Fibroblast of lung (primary cell): ENCODE results near the gene SLAMF1. TPM values are rescaled to one million over a fixed set of nuclear protein-coding genes. Genes with fewer than 3 reads are reported as not detected.
"Not testable (repeated sequence)": the region's sequence is repeated elsewhere in the genome, so short reads cannot be mapped to it uniquely, and the experiment has no call there.

Source experiments
- DNase-seq, 2 donors: peaks; one replicate each; pipeline versions ENCODE4 v3.0.0 to v3.0.0-alpha.2; 2010; ENCODE audit warnings: low read depth in 2 of 2
- H2AFZ ChIP-seq: 2 replicates; pipeline ENCODE4 v1.5.1; 2012; ENCODE audit warnings: low read length, control low read depth, inconsistent platforms
- H3K27ac ChIP-seq: 2 replicates; pipeline ENCODE4 v1.5.1; 2011; ENCODE audit warnings: low read length, control low read depth; ENCODE audit not compliant: insufficient read depth
- H3K27me3 ChIP-seq: 2 replicates; pipeline ENCODE4 v1.5.1; 2011; ENCODE audit warnings: mild to moderate bottlenecking, low read length; ENCODE audit not compliant: control insufficient read depth, insufficient read depth
- H3K36me3 ChIP-seq: 2 replicates; pipeline ENCODE4 v1.5.1; 2011; ENCODE audit warnings: low read length; ENCODE audit not compliant: control insufficient read depth, insufficient read depth
- H3K4me1 ChIP-seq: 2 replicates; pipeline ENCODE4 v1.5.1; 2011; ENCODE audit warnings: low read length; ENCODE audit not compliant: control insufficient read depth, insufficient read depth; ENCODE audit errors: extremely low read depth
- H3K4me2 ChIP-seq: 2 replicates; pipeline ENCODE4 v1.5.1; 2011; ENCODE audit warnings: low read length, control low read depth; ENCODE audit not compliant: insufficient read depth; ENCODE audit errors: extremely low read depth
- H3K4me3 ChIP-seq, 4 experiments: fragments of 200-600 bp in 1 of 4; sonication (generic) in 1 of 4; replicated peaks in 1 of 4; 2 replicates each; pipeline ENCODE4 v1.5.1; 2011 to 2016; ENCODE audit warnings: low read length in 4 of 4, low read depth in 3 of 4, mild to moderate bottlenecking in 3 of 4, control low read depth in 2 of 4, inconsistent platforms in 1 of 4, mixed read lengths in 1 of 4; ENCODE audit not compliant: insufficient read depth in 1 of 4; ENCODE audit errors: control extremely low read depth in 1 of 4
- H3K79me2 ChIP-seq: 2 replicates; pipeline ENCODE4 v1.5.1; 2012; ENCODE audit warnings: mild to moderate bottlenecking, low read length, inconsistent platforms; ENCODE audit not compliant: control insufficient read depth, insufficient read depth
- H3K9ac ChIP-seq: 2 replicates; pipeline ENCODE4 v1.5.1; 2011; ENCODE audit warnings: mild to moderate bottlenecking, low read length, control low read depth; ENCODE audit not compliant: insufficient read depth
- H3K9me3 ChIP-seq: 2 replicates; pipeline ENCODE4 v1.5.1; 2012; ENCODE audit warnings: low read depth, low read length; ENCODE audit not compliant: control insufficient read depth, insufficient read depth
- H4K20me1 ChIP-seq: 2 replicates; pipeline ENCODE4 v1.5.1; 2011; ENCODE audit warnings: low read length; ENCODE audit not compliant: control insufficient read depth, insufficient read depth; ENCODE audit errors: extremely low read depth
- EZH2 ChIP-seq: IDR thresholded peaks from 2 replicates; pipeline ENCODE4 v1.5.1; 2012; ENCODE audit warnings: low read length, control low read depth, mild to moderate bottlenecking; ENCODE audit errors: missing control alignments
- polyA plus RNA-seq, 2 donors: library from polyadenylated mRNA; depleted of rRNA in 1 of 2; stranded (reverse) in 1 of 2; unstranded in 1 of 2; fragments of >200 nt; gene quantifications; 2 replicates each; pipeline ENCODE4 v1.2.1, GENCODE V29; 2011 to 2012; ENCODE audit warnings: missing spikeins in 1 of 2
- total RNA-seq: library from RNA; depleted of rRNA; stranded (reverse); fragments of >200 nt; gene quantifications from 2 replicates; pipeline ENCODE4 v1.2.1, GENCODE V29; 2014
- TF ChIP-seq, protein P1 (sequence below), 2 donors: IDR thresholded peaks in 1 of 2; conservative IDR thresholded peaks in 1 of 2; 1 replicate in 1 of 2; 2 replicates in 1 of 2; pipeline ENCODE4 v1.5.1; 2011 to 2012; ENCODE audit warnings: low read length in 2 of 2, control low read depth in 1 of 2, inconsistent platforms in 1 of 2, low read depth in 1 of 2, mild to moderate bottlenecking in 1 of 2

The SLAMF1 gene
- total and polyA plus RNA-seq, 2 donors (not counting 1 experiment from before 2014, with no cell fraction given): not detected

DNA sequence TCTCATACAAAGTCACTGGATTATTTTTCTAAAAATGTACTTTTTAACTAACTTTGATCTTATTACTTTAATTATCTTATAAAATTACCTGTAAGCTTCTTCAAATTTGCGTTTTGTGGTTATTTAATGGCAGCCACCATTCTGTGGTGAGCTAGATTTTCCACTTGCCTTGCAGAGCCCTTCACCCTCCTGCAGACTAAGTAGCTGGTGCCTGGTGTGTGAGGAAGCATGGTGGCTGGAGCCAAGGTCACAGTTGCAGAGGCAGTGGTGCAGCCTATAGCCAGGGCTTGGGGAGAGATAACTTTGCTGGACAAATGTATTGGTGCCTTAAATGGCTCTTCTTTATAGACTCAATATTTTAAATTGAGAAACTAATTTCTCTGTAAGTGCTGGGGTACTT lies 56.4 kb downstream of the SLAMF1 start:
- no peaks in the 10 kb centered on the region for H3K79me2 ChIP-seq
- no peaks in the 10 kb centered on the region for H3K4me1 ChIP-seq
- no peaks in the 10 kb centered on the region for H3K27me3 ChIP-seq
- H3K9ac ChIP-seq: no peak overlapping the region
- H3K36me3 ChIP-seq: no peaks in the 10 kb centered on the region
- no peak overlapping the region for H3K4me3 ChIP-seq
- no peak overlapping the region for H3K4me2 ChIP-seq
- no peak overlapping the region for H2AFZ ChIP-seq
- no peak overlapping the region for H3K27ac ChIP-seq
- no peaks in the 10 kb centered on the region for H4K20me1 ChIP-seq
- no peaks in the 10 kb centered on the region for H3K9me3 ChIP-seq
- TF ChIP-seq EZH2: no peak
- TF ChIP-seq, protein P1, sequence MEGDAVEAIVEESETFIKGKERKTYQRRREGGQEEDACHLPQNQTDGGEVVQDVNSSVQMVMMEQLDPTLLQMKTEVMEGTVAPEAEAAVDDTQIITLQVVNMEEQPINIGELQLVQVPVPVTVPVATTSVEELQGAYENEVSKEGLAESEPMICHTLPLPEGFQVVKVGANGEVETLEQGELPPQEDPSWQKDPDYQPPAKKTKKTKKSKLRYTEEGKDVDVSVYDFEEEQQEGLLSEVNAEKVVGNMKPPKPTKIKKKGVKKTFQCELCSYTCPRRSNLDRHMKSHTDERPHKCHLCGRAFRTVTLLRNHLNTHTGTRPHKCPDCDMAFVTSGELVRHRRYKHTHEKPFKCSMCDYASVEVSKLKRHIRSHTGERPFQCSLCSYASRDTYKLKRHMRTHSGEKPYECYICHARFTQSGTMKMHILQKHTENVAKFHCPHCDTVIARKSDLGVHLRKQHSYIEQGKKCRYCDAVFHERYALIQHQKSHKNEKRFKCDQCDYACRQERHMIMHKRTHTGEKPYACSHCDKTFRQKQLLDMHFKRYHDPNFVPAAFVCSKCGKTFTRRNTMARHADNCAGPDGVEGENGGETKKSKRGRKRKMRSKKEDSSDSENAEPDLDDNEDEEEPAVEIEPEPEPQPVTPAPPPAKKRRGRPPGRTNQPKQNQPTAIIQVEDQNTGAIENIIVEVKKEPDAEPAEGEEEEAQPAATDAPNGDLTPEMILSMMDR (conservative IDR thresholded peaks at IDR 0.05 in 1 of 2, IDR thresholded peaks at IDR 0.05 in 1 of 2; ENCODE audit: low read depth in 1 of 2, low read length in 2 of 2): no peak
- no peak for DNase-seq

GRCh38 chr1:160588468-160588867 lies 58.4 kb downstream of the SLAMF1 start:
- no peaks in the 10 kb centered on the region for H3K36me3 ChIP-seq
- no peak overlapping the region for H3K9ac ChIP-seq
- no peak overlapping the region for H3K4me3 ChIP-seq
- H3K79me2 ChIP-seq: no peaks in the 10 kb centered on the region
- H3K9me3 ChIP-seq: no peaks in the 10 kb centered on the region
- no peaks in the 10 kb centered on the region for H3K4me1 ChIP-seq
- TF ChIP-seq EZH2: no peak
- TF ChIP-seq, protein P1 (conservative IDR thresholded peaks at IDR 0.05 in 1 of 2, IDR thresholded peaks at IDR 0.05 in 1 of 2; ENCODE audit: low read depth in 1 of 2, low read length in 2 of 2): no peak
- H3K27ac ChIP-seq: no peak overlapping the region
- DNase-seq: no peak
- H4K20me1 ChIP-seq: no peaks in the 10 kb centered on the region
- H2AFZ ChIP-seq: no peak overlapping the region
- no peak overlapping the region for H3K4me2 ChIP-seq
- no peaks in the 10 kb centered on the region for H3K27me3 ChIP-seq

DNA sequence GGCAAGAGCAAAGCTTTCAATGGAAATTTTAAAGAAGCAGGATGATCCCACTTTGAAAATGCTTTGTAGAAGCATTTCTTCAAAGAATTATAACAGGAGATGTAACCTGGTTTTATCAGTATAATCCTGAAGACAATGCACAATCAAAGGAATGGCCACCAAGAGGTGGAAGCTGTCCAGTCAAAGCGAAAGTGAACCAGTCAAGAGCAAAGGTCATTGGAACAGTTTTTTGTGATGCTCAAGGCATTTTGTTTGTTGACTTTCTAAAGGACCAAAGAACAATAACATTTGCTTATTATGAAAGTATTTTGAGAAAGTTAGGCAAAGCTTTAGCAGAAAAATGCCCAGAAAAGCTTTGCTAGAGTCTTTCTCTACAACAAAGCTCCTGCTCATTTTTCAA lies 62.1 kb downstream of the SLAMF1 start:
- no peak overlapping the region for H3K4me2 ChIP-seq
- no peaks in the 10 kb centered on the region for H3K27me3 ChIP-seq
- no peaks in the 10 kb centered on the region for H3K9me3 ChIP-seq
- H4K20me1 ChIP-seq: no peaks in the 10 kb centered on the region
- no peak overlapping the region for H3K9ac ChIP-seq
- no peaks in the 10 kb centered on the region for H3K4me1 ChIP-seq
- no peaks in the 10 kb centered on the region for H3K36me3 ChIP-seq
- H3K79me2 ChIP-seq: no peaks in the 10 kb centered on the region
- TF ChIP-seq, protein P1 (conservative IDR thresholded peaks at IDR 0.05 in 1 of 2, IDR thresholded peaks at IDR 0.05 in 1 of 2; ENCODE audit: low read depth in 1 of 2, low read length in 2 of 2): no peak
- TF ChIP-seq EZH2: no peak
- no peak for DNase-seq
- H3K4me3 ChIP-seq: no peak overlapping the region
- H3K27ac ChIP-seq: no peak overlapping the region
- no peak overlapping the region for H2AFZ ChIP-seq

DNA sequence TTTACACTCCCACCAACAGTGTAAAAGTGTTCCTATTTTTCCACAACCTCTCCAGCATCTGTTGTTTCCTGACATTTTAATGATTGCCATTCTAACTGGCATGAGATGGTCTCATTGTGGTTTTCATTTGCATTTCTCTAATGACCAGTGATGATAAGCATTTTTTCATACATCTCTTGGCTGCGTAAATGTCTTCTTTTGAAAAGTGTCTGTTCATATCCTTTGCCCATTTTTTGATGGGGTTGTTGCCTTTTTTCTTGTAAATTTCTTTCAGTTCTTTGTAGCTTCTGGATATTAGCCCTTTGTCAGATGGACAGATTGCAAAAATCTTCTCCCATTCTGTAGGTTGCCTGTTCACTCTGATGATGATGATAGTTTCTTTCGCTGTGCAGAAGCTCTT lies 63.9 kb downstream of the SLAMF1 start:
- not testable (repeated sequence) for H3K27me3 ChIP-seq, H3K79me2 ChIP-seq, H3K4me3 ChIP-seq, H3K9ac ChIP-seq, H2AFZ ChIP-seq, H3K9me3 ChIP-seq, H3K4me1 ChIP-seq, H3K4me2 ChIP-seq, DNase-seq, H3K27ac ChIP-seq, H4K20me1 ChIP-seq, H3K36me3 ChIP-seq
